ACC112 (cell line): ENCODE results near the gene PCOLCE2.

ENCODE experiments used
- H2AFZ ChIP-seq: fragments of 200-600 bp; sonication (generic); one replicate; pipeline ENCODE4 v1.6.0; 2017; ENCODE audit warnings: antibody characterized with exemption, low read length; ENCODE audit not compliant: unreplicated experiment
- H3K27ac ChIP-seq: fragments of 200-600 bp; sonication (generic); 2 replicates; pipeline ENCODE4 v1.5.1; 2014; ENCODE audit warnings: low read depth, mild to moderate bottlenecking, antibody characterized with exemption, low read length, moderate library complexity
- H3K27me3 ChIP-seq: fragments of 200-600 bp; sonication (generic); 2 replicates; pipeline ENCODE4 v1.6.1; 2014; ENCODE audit warnings: mild to moderate bottlenecking, antibody characterized with exemption, low read length, moderate library complexity, mixed read lengths; ENCODE audit not compliant: insufficient read depth
- H3K36me3 ChIP-seq: fragments of 200-600 bp; sonication (generic); 2 replicates; pipeline ENCODE4 v1.6.1; 2016; ENCODE audit warnings: mild to moderate bottlenecking, antibody characterized with exemption, low read length, moderate library complexity, mixed read lengths; ENCODE audit not compliant: insufficient read depth
- H3K4me1 ChIP-seq: fragments of 200-600 bp; sonication (generic); one replicate; pipeline ENCODE4 v1.6.1; 2016; ENCODE audit warnings: low read length, mixed read lengths; ENCODE audit not compliant: insufficient read depth, unreplicated experiment, control insufficient read depth
- H3K4me3 ChIP-seq: fragments of 200-600 bp; sonication (generic); 2 replicates; pipeline ENCODE4 v1.5.1; 2014; ENCODE audit warnings: mild to moderate bottlenecking, low read depth, low read length
- H3K79me2 ChIP-seq: fragments of 200-600 bp; sonication (generic); one replicate; pipeline ENCODE4 v1.6.0; 2016; ENCODE audit warnings: low read length; ENCODE audit not compliant: control insufficient read depth, unreplicated experiment, insufficient read depth

The PCOLCE2 gene

GRCh38 chr3:142888481-142889211 is at the start of gene PCOLCE2:
Gene PCOLCE2 (minus strand): TSS chr3:142889083. CDS start chr3:142888896, 187 bp downstream.
- Histone ChIP-seq H3K27ac (0 out of 2 replicates have a peak within 1 kb of the TSS, but pooled peaks have one; percentile 1), H3K79me2 (peaks cover 15% of the 10 kb centered on the region), H3K27me3 (no peaks in the 10 kb centered on the region), H3K4me3 (peak within 1 kb of the TSS; percentile 87), H3K4me1 (peaks cover 13% of the 10 kb centered on the region), H3K36me3 (no peaks in the 10 kb centered on the region; the same call in 1 of the 2 replicates), H2AFZ (peak within 1 kb of the TSS; percentile 88)

- Histone ChIP-seq H3K4me1 (no peaks in the 10 kb centered on the region), H3K79me2 (no peaks in the 10 kb centered on the region), H3K27ac (no peak overlapping the region), H3K4me3 (no peak overlapping the region), H3K36me3 (no peaks in the 10 kb centered on the region), H3K27me3 (no peaks in the 10 kb centered on the region), H2AFZ (no peak overlapping the region)
These were observed 47.1 kb upstream of the PCOLCE2 start for GRCh38 chr3:142935963-142936362.

- H3K79me2 ChIP-seq: no peaks in the 10 kb centered on the region
- H3K4me3 ChIP-seq: no peak overlapping the region
- no peaks in the 10 kb centered on the region for H3K4me1 ChIP-seq
- no peak overlapping the region for H3K27ac ChIP-seq
- H3K27me3 ChIP-seq: no peaks in the 10 kb centered on the region
- no peaks in the 10 kb centered on the region for H3K36me3 ChIP-seq
- H2AFZ ChIP-seq: no peak overlapping the region
These were observed 46.0 kb upstream of the PCOLCE2 start for GRCh38 chr3:142934887-142935269.

GRCh38 chr3:142934128-142934886 is 45.4 kb upstream of the PCOLCE2 start:
- no peak overlapping the region for H2AFZ ChIP-seq
- H3K79me2 ChIP-seq: no peaks in the 10 kb centered on the region
- no peaks in the 10 kb centered on the region for H3K27me3 ChIP-seq
- no peaks in the 10 kb centered on the region for H3K36me3 ChIP-seq
- H3K27ac ChIP-seq: no peak overlapping the region
- H3K4me1 ChIP-seq: no peaks in the 10 kb centered on the region
- no peak overlapping the region for H3K4me3 ChIP-seq

- Histone ChIP-seq H3K27ac (no peak overlapping the region), H3K4me1 (no peaks in the 10 kb centered on the region), H2AFZ (no peak overlapping the region), H3K27me3 (no peaks in the 10 kb centered on the region), H3K79me2 (no peaks in the 10 kb centered on the region), H3K36me3 (no peaks in the 10 kb centered on the region), H3K4me3 (no peak overlapping the region)
These were observed 42.3 kb upstream of the PCOLCE2 start for GRCh38 chr3:142931222-142931621.

GRCh38 chr3:142930463-142930862 is 41.6 kb upstream of the PCOLCE2 start:
- H3K4me3 ChIP-seq: no peak overlapping the region
- H3K27me3 ChIP-seq: no peaks in the 10 kb centered on the region
- no peak overlapping the region for H3K27ac ChIP-seq
- no peaks in the 10 kb centered on the region for H3K79me2 ChIP-seq
- no peak overlapping the region for H2AFZ ChIP-seq
- H3K4me1 ChIP-seq: no peaks in the 10 kb centered on the region
- H3K36me3 ChIP-seq: no peaks in the 10 kb centered on the region

- Histone ChIP-seq H3K27ac (no peak overlapping the region), H2AFZ (no peak overlapping the region), H3K4me3 (no peak overlapping the region), H3K27me3 (no peaks in the 10 kb centered on the region), H3K4me1 (no peaks in the 10 kb centered on the region), H3K79me2 (no peaks in the 10 kb centered on the region), H3K36me3 (no peaks in the 10 kb centered on the region)
These were observed 41.0 kb upstream of the PCOLCE2 start for GRCh38 chr3:142929890-142930289.

- H2AFZ ChIP-seq: no peak overlapping the region
- no peak overlapping the region for H3K4me3 ChIP-seq
- H3K27ac ChIP-seq: no peak overlapping the region
- H3K36me3 ChIP-seq: no peaks in the 10 kb centered on the region
- no peaks in the 10 kb centered on the region for H3K4me1 ChIP-seq
- no peaks in the 10 kb centered on the region for H3K79me2 ChIP-seq
- no peaks in the 10 kb centered on the region for H3K27me3 ChIP-seq
These were observed 40.2 kb upstream of the PCOLCE2 start for GRCh38 chr3:142929109-142929508.

- Histone ChIP-seq H3K36me3 (no peaks in the 10 kb centered on the region), H3K4me3 (no peak overlapping the region), H3K4me1 (no peaks in the 10 kb centered on the region), H3K27ac (no peak overlapping the region), H3K79me2 (no peaks in the 10 kb centered on the region), H2AFZ (no peak overlapping the region), H3K27me3 (no peaks in the 10 kb centered on the region)
These were observed 37.6 kb upstream of the PCOLCE2 start for GRCh38 chr3:142926368-142926944.

GRCh38 chr3:142925140-142925539 is 36.3 kb upstream of the PCOLCE2 start:
- no peak overlapping the region for H3K27ac ChIP-seq
- no peaks in the 10 kb centered on the region for H3K79me2 ChIP-seq
- H3K27me3 ChIP-seq: no peaks in the 10 kb centered on the region
- H2AFZ ChIP-seq: no peak overlapping the region
- H3K4me3 ChIP-seq: no peak overlapping the region
- no peaks in the 10 kb centered on the region for H3K4me1 ChIP-seq
- no peaks in the 10 kb centered on the region for H3K36me3 ChIP-seq
